ENCODE measurements around the gene TCERG1L.

TCERG1L gene

GRCh38 chr10:131215776-131216175, 95.7 kb downstream of the TCERG1L start:
- no peak for TF ChIP-seq SIN3A (IDR thresholded peaks at IDR 0.05; ENCODE audit: borderline replicate concordance, insufficient read depth, low read length)
- no peak for TF ChIP-seq POLR2AphosphoS5 (IDR thresholded peaks at IDR 0.05; ENCODE audit: low read depth, low read length)
- TF ChIP-seq REST (IDR thresholded peaks at IDR 0.05; ENCODE audit: insufficient read depth in 1 of 2, low read depth in 2 of 2, low read length in 2 of 2) = no peak
- TF ChIP-seq TAF1 (IDR thresholded peaks at IDR 0.05; ENCODE audit: borderline replicate concordance, insufficient read depth, low read length) = no peak
- TF ChIP-seq FOXP2 (optimal IDR thresholded peaks at IDR 0.05; ENCODE audit: borderline replicate concordance, extremely low read depth, extremely low read length, insufficient read depth) = no peak

DNA sequence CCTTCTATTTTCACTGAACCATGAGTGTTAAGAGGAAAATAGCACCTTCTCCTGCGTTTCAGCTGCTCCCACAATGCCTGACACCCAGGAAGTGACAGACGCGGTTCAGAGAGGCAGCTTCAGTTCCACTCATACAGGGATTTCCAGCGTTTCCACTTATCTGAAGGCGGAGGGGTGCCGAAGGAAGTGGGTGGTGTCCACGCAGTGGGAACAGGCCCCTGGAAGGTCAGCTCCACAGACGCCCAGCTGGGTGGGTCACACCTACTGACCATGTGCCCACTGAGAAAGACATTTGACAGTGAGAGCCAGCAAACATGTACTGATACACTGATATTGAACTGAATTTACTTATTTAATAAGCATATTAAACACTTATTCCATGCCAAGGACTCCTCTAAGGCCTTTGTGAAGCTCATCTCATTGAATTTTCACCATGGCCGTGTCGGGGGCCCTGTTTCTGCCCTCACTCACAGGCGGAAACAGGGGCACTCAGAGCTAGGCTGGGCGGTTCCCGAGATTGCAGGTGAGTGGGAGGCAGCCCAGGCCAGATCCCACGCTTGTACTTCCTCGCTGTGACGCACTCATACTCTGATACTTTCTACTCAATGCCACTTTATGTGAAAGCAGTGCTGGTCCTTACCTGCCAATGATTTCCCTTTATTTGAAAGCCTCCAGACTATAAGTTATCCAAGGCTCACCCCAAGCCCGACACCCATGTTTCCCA, 96.8 kb downstream of the TCERG1L start:
- TF ChIP-seq TAF1 (IDR thresholded peaks at IDR 0.05; ENCODE audit: borderline replicate concordance, insufficient read depth, low read length) (no peak), REST (IDR thresholded peaks at IDR 0.05; ENCODE audit: insufficient read depth in 1 of 2, low read depth in 2 of 2, low read length in 2 of 2) (no peak), SIN3A (IDR thresholded peaks at IDR 0.05; ENCODE audit: borderline replicate concordance, insufficient read depth, low read length) (no peak), FOXP2 (optimal IDR thresholded peaks at IDR 0.05; ENCODE audit: borderline replicate concordance, extremely low read depth, extremely low read length, insufficient read depth) (no peak), POLR2AphosphoS5 (IDR thresholded peaks at IDR 0.05; ENCODE audit: low read depth, low read length) (no peak)

DNA sequence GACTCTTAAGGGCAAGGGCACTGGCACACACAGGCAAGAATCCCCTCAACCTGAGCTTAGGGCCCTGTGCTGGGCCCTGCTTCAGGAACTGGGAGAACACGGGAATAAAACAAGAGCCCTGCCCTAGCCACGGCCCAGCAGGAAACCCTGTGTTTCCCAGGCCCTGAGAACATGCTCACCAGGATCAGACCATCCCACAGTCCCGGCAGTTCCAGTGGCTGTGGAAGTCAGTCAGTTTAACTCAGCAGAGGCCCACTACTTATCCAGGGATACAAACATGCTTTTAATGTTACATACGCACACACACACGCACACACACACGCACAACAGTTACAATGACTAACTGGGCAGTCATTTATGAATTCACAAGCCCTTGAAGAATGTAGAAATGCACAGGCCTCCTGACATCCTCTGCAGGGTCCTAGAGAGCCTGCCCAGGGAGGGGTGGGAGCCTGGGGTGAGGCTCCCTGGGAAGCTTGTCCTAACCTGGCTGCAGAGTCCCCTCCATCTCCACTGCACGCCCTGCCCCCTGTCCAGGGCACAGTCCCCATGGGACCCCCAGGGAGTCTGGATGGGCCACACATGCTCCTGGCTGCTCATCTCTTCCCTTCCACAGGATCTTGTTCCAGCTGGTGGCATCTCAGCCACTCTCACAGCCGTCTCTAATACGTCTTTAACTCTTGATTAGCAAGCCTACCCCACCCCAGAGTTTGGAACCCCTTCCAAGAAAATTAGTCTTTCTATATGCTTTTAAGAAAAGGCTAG, 97.6 kb downstream of the TCERG1L start:
- no peak for TF ChIP-seq TAF1 (IDR thresholded peaks at IDR 0.05; ENCODE audit: borderline replicate concordance, insufficient read depth, low read length)
- no peak for TF ChIP-seq FOXP2 (optimal IDR thresholded peaks at IDR 0.05; ENCODE audit: borderline replicate concordance, extremely low read depth, extremely low read length, insufficient read depth)
- TF ChIP-seq REST (IDR thresholded peaks at IDR 0.05; ENCODE audit: insufficient read depth in 1 of 2, low read depth in 2 of 2, low read length in 2 of 2) = no peak
- no peak for TF ChIP-seq POLR2AphosphoS5 (IDR thresholded peaks at IDR 0.05; ENCODE audit: low read depth, low read length)
- TF ChIP-seq SIN3A (IDR thresholded peaks at IDR 0.05; ENCODE audit: borderline replicate concordance, insufficient read depth, low read length) = no peak

GRCh38 chr10:131212763-131213325, 98.7 kb downstream of the TCERG1L start:
- TF ChIP-seq SIN3A (IDR thresholded peaks at IDR 0.05; ENCODE audit: borderline replicate concordance, insufficient read depth, low read length) = no peak
- TF ChIP-seq POLR2AphosphoS5 (IDR thresholded peaks at IDR 0.05; ENCODE audit: low read depth, low read length) = no peak
- TF ChIP-seq REST (IDR thresholded peaks at IDR 0.05; ENCODE audit: insufficient read depth in 1 of 2, low read depth in 2 of 2, low read length in 2 of 2) = no peak
- TF ChIP-seq TAF1 (IDR thresholded peaks at IDR 0.05; ENCODE audit: borderline replicate concordance, insufficient read depth, low read length) = no peak
- no peak for TF ChIP-seq FOXP2 (optimal IDR thresholded peaks at IDR 0.05; ENCODE audit: borderline replicate concordance, extremely low read depth, extremely low read length, insufficient read depth)
